Smooth muscle cell (in vitro differentiated cells): ENCODE data around the gene SNRK. TPM values are rescaled to one million over a fixed set of nuclear protein-coding genes. Genes with fewer than 3 reads are reported as not detected.

Experiments
- DNase-seq: peaks from one replicate; lab custom pipeline; 2025; ENCODE audit not compliant: unreplicated experiment; lab: John Stamatoyannopoulos, UW
- H2AFZ ChIP-seq: fragments of 200-600 bp; sonication (generic); 2 replicates; pipeline ENCODE4 v1.6.0; 2016; ENCODE audit warnings: antibody characterized with exemption, low read depth, mild to moderate bottlenecking
- H3F3A ChIP-seq: fragments of 200-600 bp; sonication (generic); 2 replicates; pipeline ENCODE4 v1.6.0; 2017; ENCODE audit warnings: antibody characterized with exemption, low read depth
- H3K27ac ChIP-seq: fragments of 200-600 bp; sonication (generic); 2 replicates; pipeline ENCODE4 v1.5.1; 2016; ENCODE audit warnings: low read depth, mild to moderate bottlenecking
- H3K27me3 ChIP-seq: fragments of 200-600 bp; sonication (generic); 2 replicates; pipeline ENCODE4 v1.6.1; 2016; ENCODE audit warnings: low read depth, mild to moderate bottlenecking
- H3K36me3 ChIP-seq: fragments of 200-600 bp; sonication (generic); 2 replicates; pipeline ENCODE4 v1.5.1; 2016; ENCODE audit warnings: low read depth
- H3K4me1 ChIP-seq: fragments of 200-600 bp; sonication (generic); 2 replicates; pipeline ENCODE4 v1.5.1; 2016; ENCODE audit warnings: low read depth
- H3K4me2 ChIP-seq: fragments of 200-600 bp; sonication (generic); 2 replicates; pipeline ENCODE4 v1.6.0; 2016; ENCODE audit warnings: mild to moderate bottlenecking
- H3K4me3 ChIP-seq: fragments of 200-600 bp; sonication (generic); 2 replicates; pipeline ENCODE4 v1.5.1; 2016; ENCODE audit warnings: mild to moderate bottlenecking
- H3K79me2 ChIP-seq: fragments of 200-600 bp; sonication (generic); 2 replicates; pipeline ENCODE4 v1.6.0; 2016; ENCODE audit warnings: low read depth, mild to moderate bottlenecking
- H3K9ac ChIP-seq: fragments of 200-600 bp; sonication (generic); 2 replicates; pipeline ENCODE4 v1.6.0; 2016; ENCODE audit warnings: low read depth
- H3K9me3 ChIP-seq: fragments of 200-600 bp; sonication (generic); replicated peaks from 2 replicates; pipeline ENCODE4 v1.5.1; 2016; ENCODE audit warnings: low read depth
- H4K20me1 ChIP-seq: fragments of 200-600 bp; sonication (generic); 2 replicates; pipeline ENCODE4 v1.6.0; 2016; ENCODE audit warnings: low read depth
- CTCF ChIP-seq: fragments of 200-600 bp; sonication (generic); IDR thresholded peaks from 2 replicates; pipeline ENCODE4 v1.5.1; 2017; ENCODE audit warnings: borderline replicate concordance, mild to moderate bottlenecking, antibody characterized with exemption; ENCODE audit not compliant: insufficient read depth, poor library complexity, severe bottlenecking
- whole genome bisulfite sequencing: methylation state at CpG from one replicate; pipeline ENCODE4 v1.1.7; 2016; ENCODE audit warnings: low lambda C conversion rate; 5-methylcytosine and 5-hydroxymethylcytosine counted together
- polyA plus RNA-seq: library from polyadenylated mRNA; unstranded; fragments of >200 nt; fragmentation: Nextera tagmentation; extraction: Ambion mirVana; gene quantifications from 2 replicates; pipeline ENCODE4 v1.2.1, GENCODE V29; 2016
- total RNA-seq: library from RNA; depleted of rRNA; stranded (reverse); fragments of >200 nt; gene quantifications from 2 replicates; pipeline ENCODE4 v1.2.3, GENCODE V29; 2014

Gene SNRK
- total and polyA plus RNA-seq, 2 experiments from 2014 or later, result 6.3 to 14.2 TPM

- H4K20me1 ChIP-seq, result peaks cover 53% of the 10 kb centered on the region
- no peak for DNase-seq
- peaks cover 24% of the 10 kb centered on the region for H3K4me1 ChIP-seq
- TF ChIP-seq CTCF, result no peak
- H3K27me3 ChIP-seq, result peaks cover 24% of the 10 kb centered on the region
- peaks cover 56% of the 10 kb centered on the region for H3K79me2 ChIP-seq
- H3K36me3 ChIP-seq, result no peaks in the 10 kb centered on the region
- peak overlapping the region; percentile 91 for H3K4me3 ChIP-seq
- peak overlapping the region; percentile 85 for H3K4me2 ChIP-seq
- no peak overlapping the region for H3K27ac ChIP-seq
- H2AFZ ChIP-seq, result no peak overlapping the region
- no peaks in the 10 kb centered on the region for H3K9me3 ChIP-seq
- H3F3A ChIP-seq, result no peaks in the 10 kb centered on the region
- 51% methylated on average over 3 of the region's 3 CpGs for WGBS
- peak overlapping the region; percentile 59 for H3K9ac ChIP-seq
Measured at GRCh38 chr3:43287500-43287873, 1.1 kb downstream of the SNRK start.

GRCh38 chr3:43288366-43288765 lies 2.0 kb downstream of the SNRK start:
- Histone ChIP-seq H4K20me1 (peaks cover 62% of the 10 kb centered on the region), H3K27ac (no peak overlapping the region), H3F3A (no peaks in the 10 kb centered on the region), H3K4me2 (peak overlapping the region; percentile 85), H3K36me3 (no peaks in the 10 kb centered on the region), H3K9ac (peak overlapping the region; percentile 7), H2AFZ (no peak overlapping the region), H3K4me1 (peaks cover 24% of the 10 kb centered on the region), H3K27me3 (peaks cover 17% of the 10 kb centered on the region), H3K79me2 (peaks cover 65% of the 10 kb centered on the region), H3K9me3 (no peaks in the 10 kb centered on the region), H3K4me3 (peak overlapping the region; percentile 91)
- 97% methylated on average over 2 of the region's 2 CpGs for WGBS
- no peak for DNase-seq
- TF ChIP-seq CTCF, result no peak

- no peak overlapping the region for H3K27ac ChIP-seq
- DNase-seq, result no peak
- 96% methylated on average over 2 of the region's 2 CpGs for WGBS
Measured at GRCh38 chr3:43288850-43289249, 2.5 kb downstream of the SNRK start.

More at GRCh38 chr3:43288850-43289249, 2.5 kb downstream of the SNRK start:
- Histone ChIP-seq H3K79me2 (peaks cover 70% of the 10 kb centered on the region), H3K9me3 (no peaks in the 10 kb centered on the region), H3K27me3 (peaks cover 12% of the 10 kb centered on the region), H3K4me3 (peak overlapping the region; percentile 91), H3K4me1 (peaks cover 24% of the 10 kb centered on the region), H3K4me2 (peak overlapping the region; percentile 85), H3K36me3 (no peaks in the 10 kb centered on the region), H2AFZ (no peak overlapping the region), H3F3A (no peaks in the 10 kb centered on the region), H3K9ac (no peak overlapping the region), H4K20me1 (peaks cover 67% of the 10 kb centered on the region)
- TF ChIP-seq CTCF, result no peak
